ENCODE measurements around the gene MYOM1. TPM values are rescaled to one million over a fixed set of nuclear protein-coding genes. Genes with fewer than 3 reads are reported as not detected.

Gene MYOM1
- total RNA-seq, 2 experiments from 2014 or later: 1.0 to 1.3 TPM

- TF ChIP-seq, protein P1, sequence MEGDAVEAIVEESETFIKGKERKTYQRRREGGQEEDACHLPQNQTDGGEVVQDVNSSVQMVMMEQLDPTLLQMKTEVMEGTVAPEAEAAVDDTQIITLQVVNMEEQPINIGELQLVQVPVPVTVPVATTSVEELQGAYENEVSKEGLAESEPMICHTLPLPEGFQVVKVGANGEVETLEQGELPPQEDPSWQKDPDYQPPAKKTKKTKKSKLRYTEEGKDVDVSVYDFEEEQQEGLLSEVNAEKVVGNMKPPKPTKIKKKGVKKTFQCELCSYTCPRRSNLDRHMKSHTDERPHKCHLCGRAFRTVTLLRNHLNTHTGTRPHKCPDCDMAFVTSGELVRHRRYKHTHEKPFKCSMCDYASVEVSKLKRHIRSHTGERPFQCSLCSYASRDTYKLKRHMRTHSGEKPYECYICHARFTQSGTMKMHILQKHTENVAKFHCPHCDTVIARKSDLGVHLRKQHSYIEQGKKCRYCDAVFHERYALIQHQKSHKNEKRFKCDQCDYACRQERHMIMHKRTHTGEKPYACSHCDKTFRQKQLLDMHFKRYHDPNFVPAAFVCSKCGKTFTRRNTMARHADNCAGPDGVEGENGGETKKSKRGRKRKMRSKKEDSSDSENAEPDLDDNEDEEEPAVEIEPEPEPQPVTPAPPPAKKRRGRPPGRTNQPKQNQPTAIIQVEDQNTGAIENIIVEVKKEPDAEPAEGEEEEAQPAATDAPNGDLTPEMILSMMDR (IDR thresholded peaks at IDR 0.05): no peak
- Mint-ChIP-seq H3K27me3 (no peaks in the 10 kb centered on the region), H3K27ac (peak overlapping the region; percentile 55), H3K9me3 (no peaks in the 10 kb centered on the region), H3K4me1 (ENCODE audit: low read depth) (peaks cover 66% of the 10 kb centered on the region), H3K36me3 (ENCODE audit: low read depth) (peaks cover 23% of the 10 kb centered on the region), H3K4me3 (no peak overlapping the region)
- DNase-seq (no peak), ATAC-seq (no peak)
- intact Hi-C loops (cut with micrococcal nuclease): no loop called here
- ChIA-PET POLR2A (interaction anchor here (0.7 kb wide), 1 partner anchor 250 kb away, joined by 3 read pairs; no protein-coding TSS in a partner anchor), CTCF (interaction anchor here (1.3 to 1.6 kb wide), 2 partner anchors 32 to 400 kb away, joined by 5 to 11 read pairs; no protein-coding TSS in a partner anchor)
These were observed 45.8 kb upstream of the MYOM1 start for GRCh38 chr18:3265564-3266033.

DNA sequence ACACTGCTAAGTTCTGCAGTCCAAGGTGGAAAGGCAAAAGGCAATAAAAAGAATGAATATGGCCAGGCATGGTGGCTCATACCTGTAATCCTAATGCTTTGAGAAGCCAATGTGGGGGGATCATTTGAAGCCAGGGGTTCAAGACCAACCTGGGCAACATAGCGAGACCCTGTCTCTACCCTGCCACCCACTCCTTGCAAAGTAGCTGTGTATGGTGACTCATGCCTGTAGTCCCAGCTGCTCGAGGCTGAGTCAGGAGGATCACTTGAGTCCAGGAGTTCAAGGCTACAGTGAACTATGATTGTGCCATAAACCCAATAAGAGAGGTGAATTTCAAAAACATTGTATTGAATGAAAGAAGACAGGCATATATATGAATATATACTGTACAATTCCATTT lies 44.6 kb upstream of the MYOM1 start:
- H3K27ac Mint-ChIP-seq: peak overlapping the region; percentile 29
- no peaks in the 10 kb centered on the region for H3K9me3 Mint-ChIP-seq
- DNase-seq: peak; percentile 36
- TF ChIP-seq, protein P1 (IDR thresholded peaks at IDR 0.05): no peak
- H3K27me3 Mint-ChIP-seq: no peaks in the 10 kb centered on the region
- intact Hi-C loops (cut with micrococcal nuclease): loop anchor here (5.0 kb wide), 2 partner anchors 188 to 692 kb away; partner anchors contain the start of genes METTL4, NDC80 and TGIF1
- H3K4me1 Mint-ChIP-seq (ENCODE audit: low read depth): peaks cover 57% of the 10 kb centered on the region
- ATAC-seq: no peak
- peaks cover 21% of the 10 kb centered on the region for H3K36me3 Mint-ChIP-seq (ENCODE audit: low read depth)
- H3K4me3 Mint-ChIP-seq: peak overlapping the region; percentile 12
- CTCF ChIA-PET: interaction anchor here (1.0 to 1.7 kb wide), 3 partner anchors 12 to 401 kb away, joined by 3 to 16 read pairs (median 4); no protein-coding TSS in a partner anchor
- POLR2A ChIA-PET: interaction anchor here (1.6 to 2.2 kb wide), 2 partner anchors 15 to 330 kb away, joined by 5 to 10 read pairs; no protein-coding TSS in a partner anchor

- Mint-ChIP-seq H3K27ac (peak overlapping the region; percentile 91), H3K36me3 (ENCODE audit: low read depth) (peaks cover 18% of the 10 kb centered on the region)
- POLR2A ChIA-PET: interaction anchor here (0.7 to 2.2 kb wide), 7 partner anchors 12 to 342 kb away, joined by 3 to 10 read pairs (median 4); no protein-coding TSS in a partner anchor
These were observed 43.4 kb upstream of the MYOM1 start for GRCh38 chr18:3263132-3263700.

GRCh38 chr18:3262234-3263131 lies 42.7 kb upstream of the MYOM1 start:
- Mint-ChIP-seq H3K27me3 (no peaks in the 10 kb centered on the region), H3K27ac (peak overlapping the region; percentile 99), H3K4me1 (ENCODE audit: low read depth) (peaks cover 59% of the 10 kb centered on the region), H3K4me3 (peak overlapping the region; percentile 91), H3K36me3 (ENCODE audit: low read depth) (peaks cover 25% of the 10 kb centered on the region), H3K9me3 (no peaks in the 10 kb centered on the region)
- POLR2A ChIA-PET: interaction anchor here (0.7 to 2.9 kb wide), 10 partner anchors 11 to 343 kb away, joined by 3 to 34 read pairs (median 4); partner anchors contain the start of gene MYL12A
- intact Hi-C loops (cut with micrococcal nuclease): loop anchor here (5.0 kb wide), 2 partner anchors 190 to 690 kb away; partner anchors contain the start of genes METTL4, NDC80 and TGIF1
- TF ChIP-seq, protein P1 (IDR thresholded peaks at IDR 0.05): no peak
- ATAC-seq (peak; percentile 25), DNase-seq (peak; percentile 53)
- CTCF ChIA-PET: interaction anchor here (0.7 to 2.8 kb wide), 8 partner anchors 10 to 403 kb away, joined by 3 to 16 read pairs (median 5); partner anchors contain the start of gene MYL12A

More at GRCh38 chr18:3263132-3263700, 43.4 kb upstream of the MYOM1 start:
- CTCF ChIA-PET: interaction anchor here (0.7 to 1.7 kb wide), 10 partner anchors 11 to 402 kb away, joined by 3 to 16 read pairs (median 3); no protein-coding TSS in a partner anchor
- intact Hi-C loops (cut with micrococcal nuclease): loop anchor here (5.0 kb wide), 2 partner anchors 189 to 691 kb away; partner anchors contain the start of genes METTL4, NDC80 and TGIF1
- Mint-ChIP-seq H3K4me3 (peak overlapping the region; percentile 91), H3K27me3 (no peaks in the 10 kb centered on the region), H3K4me1 (ENCODE audit: low read depth) (peaks cover 57% of the 10 kb centered on the region), H3K9me3 (no peaks in the 10 kb centered on the region)
- DNase-seq: no peak
- TF ChIP-seq, protein P1 (IDR thresholded peaks at IDR 0.05): no peak
- ATAC-seq: no peak
